ENCODE data around the gene CCSER1.
"Not testable (repeated sequence)": the region's sequence is repeated elsewhere in the genome, so short reads cannot be mapped to it uniquely, and the experiment has no call there.

The CCSER1 gene

DNA sequence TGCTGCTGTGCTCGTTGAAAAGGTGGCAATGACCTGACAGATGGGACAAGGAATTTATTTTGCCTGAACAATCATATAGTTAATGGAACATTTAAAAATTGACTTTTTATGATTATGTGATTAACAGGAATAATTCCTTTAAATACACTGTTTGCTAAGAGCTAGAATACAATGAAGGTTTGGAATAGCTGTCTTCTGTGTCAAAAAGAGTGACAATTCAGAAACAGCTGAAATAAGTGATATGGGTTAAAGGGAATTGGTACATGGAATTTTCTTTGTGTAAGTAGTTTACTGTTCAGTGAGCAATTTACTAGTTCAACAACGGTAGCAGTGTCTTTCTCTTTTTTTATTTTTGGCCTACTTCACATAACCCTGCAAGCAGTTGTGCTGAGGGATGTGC, 1093.1 kb downstream of the CCSER1 start:
- DNase-seq = no peak
- in situ Hi-C loops (cut with HindIII; ENCODE audit: low pct_ligation_motif_present, low pct_unique_long_range_greater_than_20kb, low sequenced_read_pairs) = no loop called here

DNA sequence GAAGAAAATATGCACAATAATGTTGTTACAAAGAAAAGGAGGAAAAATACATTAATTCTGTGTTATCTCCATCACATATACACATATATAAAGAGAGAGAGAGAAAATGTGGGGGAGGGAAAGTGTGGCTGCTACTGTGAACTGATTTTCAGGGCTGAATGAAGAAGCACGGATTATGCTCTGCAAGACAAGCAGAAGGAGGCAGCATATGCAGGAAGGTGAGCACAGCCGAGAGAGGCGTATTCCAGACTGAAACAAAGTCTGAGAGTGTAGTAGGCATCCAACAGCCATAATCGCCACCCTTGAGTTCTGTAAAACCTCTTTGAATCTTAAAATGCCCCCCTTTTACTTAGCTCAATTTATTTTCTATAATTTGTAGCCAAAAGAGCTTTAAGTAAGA, 1094.8 kb downstream of the CCSER1 start:
- in situ Hi-C loops (cut with HindIII; ENCODE audit: low pct_ligation_motif_present, low pct_unique_long_range_greater_than_20kb, low sequenced_read_pairs) = no loop called here
- no peak for DNase-seq

DNA sequence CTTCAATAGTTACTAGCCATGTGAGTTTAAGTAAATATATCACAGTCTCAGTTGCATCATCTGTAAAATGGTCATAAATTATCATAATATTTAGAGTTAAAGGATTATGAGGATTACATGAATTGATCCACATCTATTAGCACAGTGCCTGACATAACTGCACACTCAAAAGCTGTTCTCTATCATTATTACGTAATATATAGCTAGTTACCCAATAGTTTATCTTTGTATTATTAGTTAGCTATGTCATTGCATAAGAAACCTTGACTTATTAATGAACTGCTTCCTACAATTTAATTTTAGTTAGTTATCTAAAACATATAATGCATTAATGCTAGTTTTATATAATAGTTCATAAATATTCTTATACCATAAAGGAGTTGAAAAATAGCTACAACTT, 1099.7 kb downstream of the CCSER1 start:
- DNase-seq = no peak
- in situ Hi-C loops (cut with HindIII; ENCODE audit: low pct_ligation_motif_present, low pct_unique_long_range_greater_than_20kb, low sequenced_read_pairs) = no loop called here

DNA sequence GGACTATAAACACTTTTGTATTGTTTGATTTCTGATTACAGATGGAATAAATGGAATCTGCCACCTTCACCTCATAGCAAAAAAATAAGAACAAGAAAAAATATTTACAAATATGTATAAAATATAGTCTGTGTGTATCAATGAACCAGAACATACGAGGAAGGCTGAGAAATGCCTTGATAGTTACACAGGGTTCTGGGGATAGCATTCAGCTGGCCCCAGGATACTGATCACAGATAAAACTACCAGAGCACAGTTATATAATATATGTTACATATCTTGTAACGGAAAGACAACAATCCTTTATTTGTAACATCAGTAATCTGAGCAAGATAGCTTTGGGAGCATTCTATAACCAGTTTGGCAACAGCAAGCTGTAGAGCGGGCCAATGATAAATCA, 1101.5 kb downstream of the CCSER1 start:
- no peak for DNase-seq

DNA sequence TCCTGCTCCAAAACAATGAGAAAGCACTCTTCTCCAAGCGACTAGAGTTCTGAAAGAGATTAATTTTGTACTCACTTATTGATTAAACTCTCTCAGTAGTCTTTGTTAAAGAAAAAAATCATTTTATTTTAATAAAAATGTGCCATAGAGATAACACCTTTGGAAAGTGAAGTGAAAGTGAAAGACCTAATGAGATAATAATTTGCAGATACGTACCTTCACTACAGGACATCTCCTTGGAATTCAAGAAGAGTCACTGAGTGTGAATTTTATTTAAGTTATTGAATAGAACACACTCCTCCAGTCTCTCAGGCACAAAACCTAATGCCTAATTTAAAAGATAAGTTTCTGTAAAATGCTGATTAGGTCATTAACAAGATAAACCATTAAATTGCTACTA, 1106.0 kb downstream of the CCSER1 start:
- in situ Hi-C loops (cut with HindIII; ENCODE audit: low pct_ligation_motif_present, low pct_unique_long_range_greater_than_20kb, low sequenced_read_pairs) = no loop called here

More for the DNA sequence above, 1101.5 kb downstream of the CCSER1 start:
- in situ Hi-C loops (cut with HindIII; ENCODE audit: low pct_ligation_motif_present, low pct_unique_long_range_greater_than_20kb, low sequenced_read_pairs) = no loop called here

DNA sequence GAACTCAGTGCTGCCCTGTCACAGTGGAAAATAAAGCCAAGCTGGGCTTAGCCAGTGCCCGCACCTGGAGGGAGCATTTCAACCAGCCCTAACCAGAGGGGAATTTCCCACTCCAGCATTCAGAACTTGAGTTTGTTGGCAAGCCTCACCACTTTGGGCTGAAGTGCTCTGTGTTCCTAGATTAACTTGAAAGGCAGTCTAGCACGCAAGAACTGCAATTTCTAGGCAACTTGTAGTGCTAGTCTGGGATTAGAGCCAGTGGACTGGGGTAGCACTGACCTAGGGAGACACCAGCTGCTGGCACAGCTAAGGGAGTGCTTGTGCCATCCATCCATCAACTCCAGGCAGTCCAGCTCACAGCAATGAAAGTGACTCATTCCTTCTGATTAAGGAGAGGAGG, 1115.9 kb downstream of the CCSER1 start:
- DNase-seq = peak; percentile 37
- in situ Hi-C loops (cut with HindIII; ENCODE audit: low pct_ligation_motif_present, low pct_unique_long_range_greater_than_20kb, low sequenced_read_pairs) = no loop called here

More for the DNA sequence above, 1106.0 kb downstream of the CCSER1 start:
- DNase-seq = peak; percentile 12

DNA sequence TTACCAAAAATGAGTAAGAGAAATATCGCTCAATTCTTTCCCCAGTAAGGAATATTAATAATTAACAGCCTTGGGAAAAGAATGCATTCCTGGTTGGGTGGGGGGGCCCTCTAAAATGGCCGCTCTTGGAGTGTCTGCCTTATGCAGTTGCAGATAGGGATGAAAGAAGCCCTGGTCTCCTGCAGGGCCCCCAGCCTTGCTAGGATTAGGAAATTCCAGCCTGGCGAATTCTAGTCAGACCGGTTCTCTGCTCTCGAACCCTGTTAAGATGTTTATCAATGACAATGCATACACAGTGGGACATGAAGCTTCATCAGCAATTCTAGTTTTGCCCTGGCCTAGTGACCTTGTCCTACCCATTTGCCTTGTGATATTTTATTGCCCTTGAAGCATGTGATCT, 1128.8 kb downstream of the CCSER1 start:
- in situ Hi-C loops (cut with HindIII; ENCODE audit: low pct_ligation_motif_present, low pct_unique_long_range_greater_than_20kb, low sequenced_read_pairs) = no loop called here
- DNase-seq = peak; percentile 9

DNA sequence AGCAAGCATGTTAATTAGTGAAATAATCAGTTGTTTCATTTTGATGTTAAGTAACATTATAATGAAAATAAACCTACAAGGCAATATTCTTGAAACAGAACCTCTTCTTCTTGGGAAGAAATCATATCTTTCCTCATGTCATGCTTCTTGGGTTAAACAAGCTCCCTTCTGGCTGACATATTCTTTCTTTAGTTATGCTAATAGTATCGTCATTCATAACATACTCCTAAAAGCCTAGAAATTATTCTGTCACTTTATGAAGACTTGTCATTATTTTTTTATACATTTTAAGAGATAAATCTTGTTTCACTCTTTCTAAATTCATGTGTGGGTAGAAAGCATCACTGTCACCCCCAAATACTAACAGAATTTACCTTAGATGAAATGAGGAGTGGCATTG, 1129.6 kb downstream of the CCSER1 start:
- in situ Hi-C loops (cut with HindIII; ENCODE audit: low pct_ligation_motif_present, low pct_unique_long_range_greater_than_20kb, low sequenced_read_pairs) = no loop called here
- no peak for DNase-seq

DNA sequence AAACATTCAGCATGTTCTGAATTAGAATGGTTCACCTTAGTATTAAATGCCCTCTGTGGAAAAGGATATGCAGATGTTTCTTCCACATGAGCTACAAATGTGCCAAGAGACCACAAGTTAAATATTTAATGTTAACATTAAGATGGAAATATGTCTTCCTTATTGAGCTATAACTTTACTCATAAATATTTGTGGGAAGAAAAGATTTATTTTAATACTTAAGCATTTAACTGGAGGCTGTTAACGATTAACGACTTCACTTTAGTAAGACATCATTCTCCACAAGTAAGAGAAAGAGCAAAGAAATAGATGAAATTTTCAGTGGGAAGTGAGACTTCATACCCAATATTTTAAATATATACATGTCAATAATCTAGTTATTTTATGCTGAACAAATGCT, 1130.5 kb downstream of the CCSER1 start:
- peak; percentile 25 for DNase-seq
- in situ Hi-C loops (cut with HindIII; ENCODE audit: low pct_ligation_motif_present, low pct_unique_long_range_greater_than_20kb, low sequenced_read_pairs) = no loop called here

DNA sequence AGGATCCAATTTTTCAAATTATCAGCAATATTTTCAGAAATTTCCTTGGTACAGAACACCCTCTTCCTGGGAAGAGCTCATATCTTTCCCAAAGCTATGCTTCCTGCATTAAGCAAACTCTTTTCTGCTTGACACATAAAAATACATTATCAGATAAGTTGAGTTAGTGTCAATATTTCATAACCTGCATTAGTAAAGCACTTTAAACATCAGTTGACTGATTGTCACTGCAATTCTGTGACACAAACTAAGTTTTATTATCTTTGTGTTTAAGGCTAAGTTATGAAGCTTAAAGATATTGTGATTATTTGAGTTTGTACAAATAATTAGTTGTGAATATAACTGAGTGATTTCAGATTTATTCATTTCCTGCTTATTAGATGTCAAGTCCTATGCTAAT, 1131.1 kb downstream of the CCSER1 start:
- in situ Hi-C loops (cut with HindIII; ENCODE audit: low pct_ligation_motif_present, low pct_unique_long_range_greater_than_20kb, low sequenced_read_pairs) = no loop called here
- no peak for DNase-seq

DNA sequence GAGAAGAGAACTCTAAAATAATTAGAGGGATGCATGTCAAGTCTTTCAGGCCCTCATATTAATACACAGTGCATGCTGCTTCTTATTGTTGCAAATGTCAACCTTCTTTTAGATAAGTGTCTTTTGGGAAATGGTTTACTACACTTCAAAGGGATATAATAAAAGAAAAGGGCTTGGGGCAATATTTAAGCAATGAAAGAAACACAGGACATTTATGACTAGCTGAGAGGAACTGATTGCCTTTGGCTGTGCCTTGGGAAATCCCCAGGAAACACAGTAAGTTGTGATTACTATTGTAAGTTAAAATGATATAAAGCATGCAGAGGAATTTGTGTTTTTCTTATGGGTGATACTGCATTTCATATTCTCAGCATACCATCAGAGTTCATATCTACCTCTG, 1140.3 kb downstream of the CCSER1 start:
- no peak for DNase-seq
- in situ Hi-C loops (cut with HindIII; ENCODE audit: low pct_ligation_motif_present, low pct_unique_long_range_greater_than_20kb, low sequenced_read_pairs) = no loop called here

DNA sequence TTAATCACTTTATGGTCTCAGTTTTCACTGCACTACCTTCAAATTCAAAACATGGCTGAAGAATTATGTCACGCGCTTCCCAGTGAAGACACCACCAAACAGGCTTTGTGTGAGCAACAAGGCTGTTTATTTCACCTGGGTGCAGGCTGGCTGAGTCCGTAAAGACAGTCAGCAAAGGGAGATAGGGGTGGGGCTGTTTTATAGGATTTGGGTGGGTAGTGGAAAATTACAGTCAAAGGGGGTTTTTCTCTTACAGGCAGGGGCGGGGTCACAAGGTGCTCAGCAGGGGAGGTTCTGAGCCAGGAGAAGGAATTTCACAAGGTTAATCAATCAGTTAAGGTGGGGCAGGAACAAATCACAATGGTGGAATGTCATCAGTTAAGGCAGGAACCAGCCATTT, 1141.3 kb downstream of the CCSER1 start:
- in situ Hi-C loops (cut with HindIII; ENCODE audit: low pct_ligation_motif_present, low pct_unique_long_range_greater_than_20kb, low sequenced_read_pairs); DNase-seq: not testable (repeated sequence)

DNA sequence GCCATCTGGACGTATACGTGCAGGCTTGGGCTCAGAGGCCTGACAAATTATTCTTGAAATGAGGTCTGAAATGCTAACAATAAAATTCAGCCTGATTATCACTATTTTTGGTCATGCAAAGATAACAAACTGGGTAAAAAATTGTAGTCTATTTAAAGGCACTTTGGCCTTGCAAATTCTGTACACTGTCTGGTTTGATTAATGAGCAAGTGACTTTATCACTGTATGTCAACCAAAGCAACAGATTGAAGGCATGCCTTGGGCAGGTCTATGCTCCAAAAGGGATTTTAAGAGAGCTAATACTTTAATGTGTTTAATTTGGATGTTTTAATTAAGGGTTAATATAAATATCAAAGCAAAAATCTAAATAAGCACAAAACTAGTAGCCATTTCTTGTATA, 1141.7 kb downstream of the CCSER1 start:
- no peak for DNase-seq
- in situ Hi-C loops (cut with HindIII; ENCODE audit: low pct_ligation_motif_present, low pct_unique_long_range_greater_than_20kb, low sequenced_read_pairs) = no loop called here

DNA sequence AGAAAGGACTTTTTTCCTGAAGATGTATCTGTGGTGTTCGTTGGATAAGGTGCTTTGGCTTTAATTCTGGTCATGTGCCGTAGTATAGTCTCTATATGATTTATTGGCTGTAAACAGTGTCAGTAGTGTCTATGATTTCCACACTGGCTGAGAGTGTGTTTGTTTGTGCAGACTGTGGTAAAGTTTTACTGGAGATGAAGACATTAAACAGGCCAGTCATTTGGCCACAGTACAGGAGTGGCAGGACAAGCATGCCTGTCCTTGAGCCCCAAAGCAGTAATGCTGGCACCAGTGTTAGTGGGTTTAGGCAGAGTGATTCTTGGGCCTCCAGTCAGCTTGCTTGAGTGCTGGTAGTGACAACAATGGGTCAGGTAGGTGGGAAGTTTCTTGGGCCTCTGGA, 1152.7 kb downstream of the CCSER1 start:
- in situ Hi-C loops (cut with HindIII; ENCODE audit: low pct_ligation_motif_present, low pct_unique_long_range_greater_than_20kb, low sequenced_read_pairs) = no loop called here
- DNase-seq = no peak

DNA sequence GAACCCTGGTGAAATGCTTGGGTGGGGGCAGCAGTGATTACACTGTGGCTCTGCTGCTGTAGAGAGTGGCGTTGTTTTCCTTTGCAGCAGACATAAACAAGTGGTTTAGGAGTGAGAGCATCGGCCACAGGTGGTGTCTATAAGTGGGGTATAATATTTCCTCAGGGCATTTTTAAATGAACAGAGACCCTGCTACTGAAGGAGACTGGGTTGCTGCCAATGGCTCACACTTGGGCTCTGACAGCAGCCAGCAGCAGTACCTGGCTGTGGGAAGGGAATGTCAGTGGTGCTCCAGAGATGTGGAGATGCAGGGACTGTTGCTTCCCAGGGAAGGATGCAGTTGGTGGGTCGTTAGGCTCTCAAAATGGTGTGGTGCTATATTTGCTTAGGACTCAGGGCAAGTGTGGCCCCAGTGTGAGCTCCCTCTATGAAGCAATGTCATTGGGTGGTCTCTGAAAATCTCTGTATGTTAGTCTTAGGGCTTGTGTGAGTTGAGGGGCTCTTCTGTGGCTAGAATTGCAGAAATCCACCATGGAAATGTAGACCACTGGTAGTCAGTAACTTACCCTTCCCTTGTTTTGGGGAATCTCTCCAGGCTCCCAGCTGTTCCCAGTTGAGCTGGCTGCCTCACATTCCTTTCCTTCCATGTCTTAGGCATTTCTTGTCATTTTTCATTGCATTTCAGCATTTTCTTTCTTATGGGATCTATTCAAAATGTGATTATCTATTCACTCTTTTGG, 1153.5 kb downstream of the CCSER1 start:
- no peak for DNase-seq
- in situ Hi-C loops (cut with HindIII; ENCODE audit: low pct_ligation_motif_present, low pct_unique_long_range_greater_than_20kb, low sequenced_read_pairs) = no loop called here

DNA sequence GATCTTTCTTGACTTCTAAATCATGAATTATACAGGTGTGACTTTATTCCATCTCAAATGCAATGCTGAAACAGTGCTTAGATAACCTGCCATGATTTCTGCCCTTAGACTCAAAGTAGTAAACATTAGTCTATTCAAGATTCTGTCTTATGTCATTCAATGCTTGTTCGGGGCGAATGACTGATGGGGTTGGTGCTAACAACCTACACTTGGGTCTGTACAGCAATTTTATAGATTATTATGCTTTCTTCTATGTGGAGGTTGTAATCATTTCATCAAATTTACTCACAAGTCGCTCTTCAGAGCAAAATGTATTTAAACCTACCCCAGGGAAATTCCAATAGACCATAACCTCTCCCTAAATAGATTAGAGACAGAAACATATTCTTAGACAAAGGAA, 1155.0 kb downstream of the CCSER1 start:
- in situ Hi-C loops (cut with HindIII; ENCODE audit: low pct_ligation_motif_present, low pct_unique_long_range_greater_than_20kb, low sequenced_read_pairs) = no loop called here

DNA sequence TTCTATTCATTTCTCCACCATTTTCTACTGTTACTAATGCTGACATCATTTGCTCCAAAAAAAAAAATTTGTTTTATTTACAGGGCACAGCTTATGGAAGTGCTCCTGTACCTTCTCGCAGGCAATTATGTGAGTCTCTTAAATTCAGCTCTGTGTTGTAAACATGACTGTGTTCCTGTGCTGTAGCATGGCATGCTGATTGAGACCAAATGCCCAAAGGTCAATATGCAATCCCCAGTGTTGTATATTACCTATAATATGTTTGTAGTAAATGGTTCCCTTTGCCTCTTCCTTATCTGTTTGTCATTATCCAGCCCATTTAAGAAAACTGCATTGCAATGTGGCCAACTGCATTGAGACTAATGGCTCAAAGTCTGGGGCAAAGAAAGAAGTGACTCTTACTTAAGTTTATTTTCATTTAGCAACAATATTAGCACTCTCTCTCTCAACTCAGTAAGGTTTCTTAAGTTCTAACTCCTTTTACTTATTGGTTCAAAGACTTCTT, 1156.6 kb downstream of the CCSER1 start:
- in situ Hi-C loops (cut with HindIII; ENCODE audit: low pct_ligation_motif_present, low pct_unique_long_range_greater_than_20kb, low sequenced_read_pairs) = no loop called here
- DNase-seq = no peak

More for the DNA sequence above, 1155.0 kb downstream of the CCSER1 start:
- DNase-seq = no peak

DNA sequence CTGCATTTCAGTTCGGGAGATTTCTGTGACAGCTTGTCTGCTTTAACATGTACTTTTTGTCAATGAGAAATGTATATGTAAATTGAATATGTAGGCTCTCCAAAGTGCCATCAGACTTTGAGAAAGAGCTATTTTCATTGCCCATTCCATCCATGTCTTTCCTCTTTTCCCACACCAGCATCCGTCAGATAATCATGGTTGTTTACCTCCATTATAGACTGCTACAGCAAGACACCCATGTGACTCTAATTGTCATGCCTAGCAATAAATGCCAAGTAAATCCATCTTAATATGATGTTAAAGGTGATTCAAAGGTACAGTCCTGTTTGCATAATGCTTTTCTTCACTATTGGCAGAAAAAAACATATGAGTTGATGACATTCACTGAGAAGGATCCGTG, 1157.3 kb downstream of the CCSER1 start:
- no peak for DNase-seq
- in situ Hi-C loops (cut with HindIII; ENCODE audit: low pct_ligation_motif_present, low pct_unique_long_range_greater_than_20kb, low sequenced_read_pairs) = no loop called here

DNA sequence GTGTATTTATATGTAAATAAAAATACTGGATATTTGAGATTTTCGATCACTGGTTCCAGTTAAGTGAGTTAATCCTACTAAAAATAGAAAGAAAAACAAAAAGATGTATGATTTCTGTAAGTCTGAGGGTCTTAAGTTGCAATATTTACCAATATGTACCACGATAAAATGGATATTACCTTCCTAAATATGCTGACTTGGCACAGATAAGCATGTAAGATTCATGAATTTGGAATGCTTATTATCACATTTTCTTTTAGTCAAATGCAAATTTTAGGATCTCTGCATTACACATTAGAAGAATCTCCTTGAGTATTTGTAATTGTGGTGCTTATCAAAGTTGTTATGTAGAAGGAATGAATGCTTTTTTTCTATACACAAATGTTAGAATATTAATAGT, 1158.3 kb downstream of the CCSER1 start:
- in situ Hi-C loops (cut with HindIII; ENCODE audit: low pct_ligation_motif_present, low pct_unique_long_range_greater_than_20kb, low sequenced_read_pairs) = no loop called here
- no peak for DNase-seq

DNA sequence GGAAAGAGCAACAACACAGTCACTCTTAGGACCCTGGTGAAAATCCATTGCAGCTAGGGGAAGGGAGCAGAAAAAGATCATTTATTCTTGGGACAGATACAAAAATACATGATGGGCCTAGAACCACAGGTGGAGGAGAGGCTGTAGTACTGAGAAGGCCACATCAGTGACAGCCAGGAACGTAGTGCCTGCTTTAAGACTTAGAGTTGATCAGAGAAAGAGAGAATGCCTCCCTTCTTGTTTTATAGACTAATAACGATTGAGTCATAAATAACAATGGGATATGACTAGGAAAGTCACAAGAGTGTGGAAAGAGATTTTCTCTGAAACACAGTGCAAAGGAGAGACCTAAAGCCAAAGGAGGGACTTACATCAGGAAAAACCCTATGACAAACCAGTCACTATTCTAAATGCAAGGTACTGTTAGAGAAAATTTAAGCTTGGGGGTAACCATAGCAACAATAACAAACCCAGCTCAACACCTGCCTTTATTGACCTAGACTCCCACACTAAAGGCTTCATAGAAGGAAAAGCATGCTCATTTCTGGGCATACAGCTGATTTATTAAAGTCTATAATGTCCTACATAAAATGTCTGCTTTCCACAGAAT, 1161.6 kb downstream of the CCSER1 start:
- no peak for DNase-seq
- in situ Hi-C loops (cut with HindIII; ENCODE audit: low pct_ligation_motif_present, low pct_unique_long_range_greater_than_20kb, low sequenced_read_pairs) = no loop called here

All from ACHN (cell line).